B cell (primary cell): ENCODE data around the gene PNCK. TPM values are rescaled to one million over a fixed set of nuclear protein-coding genes. Genes with fewer than 3 reads are reported as not detected.

Source experiments
- ATAC-seq: fragments of 200-7000 bp; cut with Tn5 transposase; one replicate; pipeline ENCODE4 v1.10.0; 2021; ENCODE audit warnings: low read depth, mild to moderate bottlenecking, moderate number of reproducible peaks, moderate library complexity
- CTCF ChIA-PET: fragments of 350-600 bp; sonication (Branson Sonifier 250); formaldehyde crosslinking; loops from one replicate; lab custom pipeline; 2021; ENCODE audit warnings: antibody characterized with exemption, inconsistent platforms; lab: Charles Lee
- POLR2A ChIA-PET: fragments of 350-600 bp; sonication (Branson Sonifier 250); formaldehyde crosslinking; loops from one replicate; lab custom pipeline; 2021; ENCODE audit warnings: antibody characterized with exemption; lab: Charles Lee
- DNase-seq: peaks from one replicate; pipeline ENCODE4 v3.0.0; 2013
- H2AFZ ChIP-seq: 2 replicates; pipeline ENCODE4 v1.6.1; 2012; ENCODE audit warnings: mild to moderate bottlenecking, low read depth, low read length; ENCODE audit not compliant: insufficient read depth, poor library complexity, severe bottlenecking
- H3K27ac ChIP-seq, 2 donors: 1 replicate in 1 of 2; 2 replicates in 1 of 2; pipeline ENCODE4 v1.5.1; 2012 to 2013; ENCODE audit warnings: low read length in 2 of 2, mild to moderate bottlenecking in 2 of 2, moderate library complexity in 1 of 2
- H3K27me3 ChIP-seq, 4 experiments: fragments of 200-600 bp in 1 of 4; sonication (generic) in 1 of 4; replicated peaks in 1 of 4; 1 replicate in 2 of 4; 2 replicates in 2 of 4; pipeline versions ENCODE4 v1.6.1 to v1.7.0; 2013 to 2016; ENCODE audit warnings: low read length in 3 of 4, mild to moderate bottlenecking in 2 of 4, mixed read lengths in 1 of 4, moderate library complexity in 1 of 4; ENCODE audit not compliant: insufficient read depth in 4 of 4, control insufficient read depth in 3 of 4; ENCODE audit errors: control extremely low read depth in 1 of 4
- H3K36me3 ChIP-seq, 2 experiments: replicated peaks in 1 of 2; 1 replicate in 1 of 2; 2 replicates in 1 of 2; pipeline versions ENCODE4 v1.6.1 to v1.7.1; 2013; ENCODE audit warnings: low read length in 1 of 2; ENCODE audit not compliant: insufficient read depth in 2 of 2, control insufficient read depth in 1 of 2; ENCODE audit errors: control extremely low read depth in 1 of 2, extremely low read depth in 1 of 2
- H3K4me1 ChIP-seq, 2 donors: fragments of 200-600 bp in 1 of 2; sonication (generic) in 1 of 2; 1 replicate in 1 of 2; 2 replicates in 1 of 2; pipeline versions ENCODE4 v1.5.1 to v1.6.1; 2013 to 2017; ENCODE audit warnings: low read length in 2 of 2; ENCODE audit not compliant: control insufficient read depth in 2 of 2, insufficient read depth in 2 of 2
- H3K4me2 ChIP-seq: replicated peaks from 2 replicates; pipeline ENCODE3; 2012; ENCODE audit warnings: mild to moderate bottlenecking, low read depth, low read length; ENCODE audit not compliant: poor library complexity, severe bottlenecking
- H3K4me3 ChIP-seq, 5 experiments: fragments of 200-600 bp in 1 of 5; sonication (generic) in 1 of 5; 1 replicate in 3 of 5; 2 replicates in 2 of 5; pipeline versions ENCODE4 v1.5.1 to v1.7.0; 2011 to 2016; ENCODE audit warnings: low read length in 4 of 5, mild to moderate bottlenecking in 4 of 5, low read depth in 2 of 5, control low read depth in 1 of 5, moderate library complexity in 1 of 5; ENCODE audit not compliant: insufficient read depth in 1 of 5; ENCODE audit errors: control extremely low read depth in 1 of 5, extremely low read depth in 1 of 5
- H3K79me2 ChIP-seq: fragments of 200-600 bp; sonication (generic); one replicate; pipeline ENCODE4 v1.6.0; 2016; ENCODE audit warnings: low read length; ENCODE audit not compliant: control insufficient read depth, insufficient read depth
- H3K9ac ChIP-seq: fragments of 200-600 bp; sonication (generic); 2 replicates; pipeline ENCODE4 v1.6.1; 2017; ENCODE audit warnings: mild to moderate bottlenecking, low read length, moderate library complexity
- H3K9me3 ChIP-seq, 3 donors: one replicate each; pipeline versions ENCODE4 v1.6.1 to v1.7.1; 2013; ENCODE audit warnings: low read length in 2 of 3; ENCODE audit not compliant: control insufficient read depth in 2 of 3, insufficient read depth in 1 of 3; ENCODE audit errors: control extremely low read depth in 1 of 3
- H4K20me1 ChIP-seq: 2 replicates; pipeline ENCODE4 v1.6.0; 2012; ENCODE audit warnings: mild to moderate bottlenecking, low read length; ENCODE audit not compliant: insufficient read depth, control insufficient read depth, poor library complexity, severe bottlenecking
- H3K27ac Mint-ChIP-seq: one replicate; pipeline ENCODE4 v1.8.0; 2021; ENCODE audit warnings: mixed read lengths
- H3K27me3 Mint-ChIP-seq: one replicate; pipeline ENCODE4 v1.8.0; 2021; ENCODE audit warnings: mixed read lengths
- H3K4me1 Mint-ChIP-seq: one replicate; pipeline ENCODE4 v1.8.0; 2021; ENCODE audit warnings: mixed read lengths
- H3K4me3 Mint-ChIP-seq: one replicate; pipeline ENCODE4 v1.8.0; 2021; ENCODE audit warnings: mixed read lengths
- H3K9me3 Mint-ChIP-seq: one replicate; pipeline ENCODE4 v1.8.0; 2022; ENCODE audit warnings: mixed read lengths; ENCODE audit not compliant: insufficient read depth
- CTCF ChIP-seq: fragments of 200-600 bp; IDR thresholded peaks from one replicate; pipeline ENCODE4 v1.8.0; 2022; ENCODE audit warnings: antibody characterized with exemption, mild to moderate bottlenecking
- EZH2 ChIP-seq: IDR thresholded peaks from 2 replicates; pipeline ENCODE4 v1.6.1; 2012; ENCODE audit warnings: borderline replicate concordance, low read depth, mild to moderate bottlenecking, moderate library complexity, low read length; ENCODE audit not compliant: insufficient read depth, poor library complexity, severe bottlenecking
- WGBS: methylation state at CpG from one replicate; pipeline ENCODE4 v1.1.5; 2013; ENCODE audit warnings: missing lambda C conversion rate; ENCODE audit not compliant: insufficient coverage; 5-methylcytosine and 5-hydroxymethylcytosine counted together
- intact Hi-C: fragments of 100-400 bp; cut with micrococcal nuclease; formaldehyde crosslinking; loops from one replicate; pipeline ENCODE4 v1.10.0; 2022
- polyA plus RNA-seq: library from polyadenylated mRNA; depleted of rRNA; stranded (reverse); fragments of >200 nt; gene quantifications from 2 replicates; pipeline ENCODE4 v1.2.3, GENCODE V29; 2012
- total RNA-seq, 2 donors: library from RNA; stranded (reverse); fragments of 120-200 nt in 1 of 2; gene quantifications; 1 replicate in 1 of 2; 2 replicates in 1 of 2; pipeline versions ENCODE4 v1.2.3 to v1.2.4, GENCODE V29; 2013 to 2022

The PNCK gene
- total and polyA plus RNA-seq, 2 donors (not counting 1 experiment from before 2014, with no cell fraction given) = 0.99 TPM; not detected in 1

GRCh38 chrX:153648358-153649177, 25.0 kb downstream of the PNCK start:
- POLR2A ChIA-PET = no interaction called here
- intact Hi-C loops = loop anchor here (1.0 to 5.0 kb wide), 3 partner anchors 36 to 109 kb away; no protein-coding TSS in a partner anchor
- DNase-seq = no peak

More at GRCh38 chrX:153648358-153649177, 25.0 kb downstream of the PNCK start:
- WGBS = 88% methylated on average over 5 of the region's 17 CpGs
- no peaks in the 10 kb centered on the region for H3K79me2 ChIP-seq
- CTCF ChIA-PET = interaction anchor here (0.9 to 6.3 kb wide), 6 partner anchors 14 to 707 kb away, joined by 3 to 25 read pairs (median 6); no protein-coding TSS in a partner anchor
- H3K36me3 ChIP-seq = no peaks in the 10 kb centered on the region
- peak overlapping the region; percentile 70 for H3K4me2 ChIP-seq
- TF ChIP-seq CTCF (no peak), EZH2 (no peak)
- no peaks in the 10 kb centered on the region for H3K9me3 ChIP-seq
- H3K27me3 ChIP-seq = peaks cover 0 to 44% (median 9%) of the 10 kb centered on the region in 4 experiments
- Mint-ChIP-seq H3K9me3 (no peaks in the 10 kb centered on the region), H3K4me3 (no peak overlapping the region), H3K27ac (no peak overlapping the region), H3K4me1 (peaks cover 5% of the 10 kb centered on the region), H3K27me3 (peaks cover 7% of the 10 kb centered on the region)
- H3K27ac ChIP-seq = no peak overlapping the region
- H4K20me1 ChIP-seq = no peaks in the 10 kb centered on the region
- no peak overlapping the region for H3K4me3 ChIP-seq
- H2AFZ ChIP-seq = no peak overlapping the region
- ATAC-seq = no peak
- H3K4me1 ChIP-seq = peaks cover 4 to 14% of the 10 kb centered on the region in 2 donors
- no peak overlapping the region for H3K9ac ChIP-seq
